GM23338 (cell line): ENCODE measurements around the gene ZNF792. TPM values are rescaled to one million over a fixed set of nuclear protein-coding genes. Genes with fewer than 3 reads are reported as not detected.

ENCODE experiments used
- ATAC-seq: fragments of 200-7000 bp; cut with Tn5 transposase; 3 replicates; pipeline ENCODE4 v1.9.1; 2020
- DNase-seq: peaks from one replicate; pipeline ENCODE4 v3.0.0-alpha.2; 2015; ENCODE audit warnings: low spot score
- H2AFZ ChIP-seq: fragments of 200-600 bp; sonication (generic); 2 replicates; pipeline ENCODE4 v1.8.0; 2016; ENCODE audit warnings: antibody characterized with exemption, mild to moderate bottlenecking, moderate library complexity
- H3F3A ChIP-seq: fragments of 200-600 bp; sonication (generic); replicated peaks from 2 replicates; pipeline ENCODE4 v1.8.0; 2017; ENCODE audit warnings: antibody characterized with exemption, mixed run types, low read depth
- H3K27ac ChIP-seq: fragments of 200-600 bp; sonication (generic); 2 replicates; pipeline ENCODE4 v1.6.1; 2016; ENCODE audit warnings: low read depth
- H3K27me3 ChIP-seq: fragments of 200-600 bp; sonication (generic); 2 replicates; pipeline ENCODE4 v1.8.0; 2016; ENCODE audit warnings: mild to moderate bottlenecking, mixed run types, moderate library complexity; ENCODE audit not compliant: insufficient read depth
- H3K36me3 ChIP-seq: fragments of 200-600 bp; sonication (generic); 2 replicates; pipeline ENCODE4 v1.8.0; 2016; ENCODE audit warnings: mild to moderate bottlenecking; ENCODE audit not compliant: insufficient read depth
- H3K4me1 ChIP-seq: fragments of 200-600 bp; sonication (generic); 2 replicates; pipeline ENCODE4 v1.8.0; 2016; ENCODE audit warnings: mild to moderate bottlenecking, moderate library complexity; ENCODE audit not compliant: insufficient read depth
- H3K4me2 ChIP-seq: fragments of 200-600 bp; sonication (generic); 2 replicates; pipeline ENCODE4 v1.7.1; 2017; ENCODE audit warnings: mixed run types
- H3K4me3 ChIP-seq: fragments of 200-600 bp; sonication (generic); 2 replicates; pipeline ENCODE4 v1.6.1; 2016; ENCODE audit warnings: mixed run types
- H3K79me2 ChIP-seq: fragments of 200-600 bp; sonication (generic); replicated peaks from 2 replicates; pipeline ENCODE4 v1.8.0; 2017; ENCODE audit warnings: mild to moderate bottlenecking; ENCODE audit not compliant: insufficient read depth
- H3K9me2 ChIP-seq: fragments of 200-600 bp; sonication (generic); 2 replicates; pipeline ENCODE4 v1.8.0; 2017; ENCODE audit not compliant: insufficient read depth
- H4K20me1 ChIP-seq: fragments of 200-600 bp; sonication (generic); replicated peaks from 2 replicates; pipeline ENCODE4 v1.8.0; 2017; ENCODE audit warnings: mild to moderate bottlenecking; ENCODE audit not compliant: insufficient read depth
- H3K27ac Mint-ChIP-seq: 2 replicates; pipeline ENCODE4 v1.8.0; 2020; ENCODE audit warnings: inconsistent platforms, mild to moderate bottlenecking, moderate library complexity, mixed read lengths
- H3K27me3 Mint-ChIP-seq: 3 replicates; pipeline ENCODE4 v1.8.0; 2022; ENCODE audit warnings: low read depth, mild to moderate bottlenecking, moderate library complexity, mixed read lengths, inconsistent platforms; ENCODE audit not compliant: insufficient read depth, poor library complexity
- H3K36me3 Mint-ChIP-seq: 3 replicates; pipeline ENCODE4 v1.8.0; 2021; ENCODE audit warnings: low read depth, mild to moderate bottlenecking, inconsistent platforms, moderate library complexity, mixed read lengths
- H3K4me1 Mint-ChIP-seq: 3 replicates; pipeline ENCODE4 v1.8.0; 2020; ENCODE audit warnings: mild to moderate bottlenecking, inconsistent platforms, mixed read lengths
- H3K4me3 Mint-ChIP-seq: 3 replicates; pipeline ENCODE4 v1.8.0; 2021; ENCODE audit warnings: moderate library complexity, mild to moderate bottlenecking, inconsistent platforms, mixed read lengths
- H3K9me3 Mint-ChIP-seq: 3 replicates; pipeline ENCODE4 v1.8.0; 2020; ENCODE audit warnings: moderate library complexity, mild to moderate bottlenecking, inconsistent platforms, mixed read lengths
- CREB1 ChIP-seq: fragments of 250-450 bp; sonication (Bioruptor Pico); IDR thresholded peaks from 2 replicates; pipeline ENCODE4 v1.5.0; 2020; ENCODE audit warnings: low read depth, mild to moderate bottlenecking, moderate library complexity
- CTCF ChIP-seq, 2 experiments: fragments of 200-600 bp in 1 of 2; sonication (generic) in 1 of 2; conservative IDR thresholded peaks; 2 replicates each; pipeline versions ENCODE4 v1.5.1 to v1.6.1; 2016 to 2017; ENCODE audit warnings: antibody characterized with exemption in 2 of 2, low read depth in 2 of 2, mild to moderate bottlenecking in 2 of 2, moderate library complexity in 1 of 2
- ETS1 ChIP-seq: IDR thresholded peaks from 2 replicates; pipeline ENCODE4 v1.6.1; 2016; ENCODE audit warnings: antibody characterized with exemption
- EZH2 ChIP-seq: fragments of 200-600 bp; sonication (generic); IDR thresholded peaks from one replicate; pipeline ENCODE4 v1.8.0; 2017; ENCODE audit warnings: antibody characterized with exemption, mild to moderate bottlenecking, low read depth; ENCODE audit not compliant: unreplicated experiment
- EZH2phosphoT487 ChIP-seq: fragments of 200-600 bp; sonication (generic); IDR thresholded peaks from one replicate; pipeline ENCODE4 v1.8.1; 2018; ENCODE audit warnings: antibody characterized with exemption; ENCODE audit not compliant: unreplicated experiment
- JUNB ChIP-seq: IDR thresholded peaks from one replicate; pipeline ENCODE4 v1.6.1; 2016; ENCODE audit warnings: antibody characterized with exemption; ENCODE audit not compliant: unreplicated experiment
- NANOG ChIP-seq: IDR thresholded peaks from 2 replicates; pipeline ENCODE4 v1.6.1; 2016; ENCODE audit warnings: antibody characterized with exemption, borderline replicate concordance
- POLR2AphosphoS5 ChIP-seq: IDR thresholded peaks from 2 replicates; pipeline ENCODE4 v1.6.1; 2016; ENCODE audit warnings: antibody characterized with exemption, low read depth
- REST ChIP-seq: IDR thresholded peaks from one replicate; pipeline ENCODE4 v1.6.1; 2018; ENCODE audit warnings: antibody characterized with exemption; ENCODE audit not compliant: unreplicated experiment
- STAT1 ChIP-seq: IDR thresholded peaks from one replicate; pipeline ENCODE4 v1.6.1; 2016; ENCODE audit warnings: antibody characterized with exemption; ENCODE audit not compliant: unreplicated experiment
- ZNF114 ChIP-seq: fragments of 250-450 bp; sonication (Bioruptor Pico); IDR thresholded peaks from 2 replicates; pipeline ENCODE4 v1.5.0; 2020; ENCODE audit warnings: mild to moderate bottlenecking, moderate library complexity
- ZNF331 ChIP-seq: fragments of 250-450 bp; sonication (Bioruptor Pico); IDR thresholded peaks from 2 replicates; pipeline ENCODE4 v1.5.0; 2020; ENCODE audit warnings: low read depth, mild to moderate bottlenecking, moderate library complexity
- ZNF462 ChIP-seq: fragments of 250-450 bp; sonication (Bioruptor Pico); IDR thresholded peaks from 2 replicates; pipeline ENCODE4 v1.5.0; 2020; ENCODE audit warnings: mild to moderate bottlenecking, moderate library complexity
- polyA plus RNA-seq: library from polyadenylated mRNA; unstranded; fragments of >200 nt; fragmentation: Nextera tagmentation; extraction: Ambion mirVana; gene quantifications from 2 replicates; pipeline ENCODE4 v1.2.1, GENCODE V29; 2016
- total RNA-seq: library from RNA; depleted of rRNA; stranded (reverse); fragments of >200 nt; shearing (Covaris generic); gene quantifications from 2 replicates; pipeline ENCODE4 v1.2.3, GENCODE V29; 2014

ZNF792 gene
- total and polyA plus RNA-seq, 2 experiments from 2014 or later: 1.3 to 12.8 TPM

- no peaks in the 10 kb centered on the region for H3K27me3 ChIP-seq
- H3K4me2 ChIP-seq: peak overlapping the region; percentile 99
- DNase-seq: peak; percentile 69
- H3K4me1 ChIP-seq: peaks cover 57% of the 10 kb centered on the region
- peaks cover 54% of the 10 kb centered on the region for H3K79me2 ChIP-seq
- ATAC-seq: peak; percentile 2
- H3F3A ChIP-seq: peaks cover 23% of the 10 kb centered on the region
- H3K4me3 ChIP-seq: peak overlapping the region; percentile 90
- Mint-ChIP-seq H3K27ac (peak overlapping the region; percentile 96), H3K9me3 (no peaks in the 10 kb centered on the region; the same call in 2 of the 3 replicates), H3K27me3 (peaks cover 24% of the 10 kb centered on the region), H3K4me3 (peak overlapping the region; percentile 96), H3K4me1 (peaks cover 50% of the 10 kb centered on the region), H3K36me3 (peaks cover 44% of the 10 kb centered on the region)
- peaks cover 11% of the 10 kb centered on the region for H3K36me3 ChIP-seq
- TF ChIP-seq NANOG (no peak), ZNF114 (CRISPR knock-in tag) (no peak), POLR2AphosphoS5 (no peak), ETS1 (no peak), CTCF (conservative IDR thresholded peaks at IDR 0.05; ENCODE audit: low read depth in 2 of 2) (no peak), JUNB (no peak), CREB1 (CRISPR knock-in tag) (no peak), EZH2 (no peak), EZH2phosphoT487 (no peak), STAT1 (no peak), REST (no peak), ZNF462 (CRISPR knock-in tag) (no peak), ZNF331 (CRISPR knock-in tag) (no peak)
- peak overlapping the region; percentile 90 for H3K27ac ChIP-seq
- H4K20me1 ChIP-seq: peaks cover 32% of the 10 kb centered on the region
- H2AFZ ChIP-seq: no peak overlapping the region
- H3K9me2 ChIP-seq: no peaks in the 10 kb centered on the region
Measured at GRCh38 chr19:35000647-35001501, 36.8 kb upstream of the ZNF792 start.
